HCT116 (cell line): Measurements from ENCODE around the gene PXDN. TPM values are rescaled to one million over a fixed set of nuclear protein-coding genes. Genes with fewer than 3 reads are reported as not detected.

Experiments used
- ATAC-seq: fragments of 200-7000 bp; cut with Tn5 transposase; 2 replicates; pipeline ENCODE4 v1.9.1; 2020; ENCODE audit warnings: mild to moderate bottlenecking, moderate library complexity
- Bru-seq: library from RNA; stranded (reverse); fragments of 400-500 nt; gene quantifications from one replicate; lab custom pipeline; 2021; lab: Mats Ljungman, UMichigan
- BruChase-seq, 2 experiments: library from RNA; stranded (reverse); fragments of 400-500 nt; gene quantifications; one replicate each; lab custom pipeline; 2021; lab: Mats Ljungman, UMichigan
- BruUV-seq: library from RNA; stranded (reverse); fragments of 400-500 nt; replicated peaks from 2 replicates; lab custom pipeline; 2021; lab: Mats Ljungman, UMichigan
- CTCF ChIA-PET: fragments of 300-600 bp; sonication (Branson Sonifier 250); formaldehyde crosslinking; loops from one replicate; lab custom pipeline; 2021; ENCODE audit warnings: antibody characterized with exemption; lab: Charles Lee
- POLR2A ChIA-PET: fragments of 300-600, 350-600 bp; sonication (Branson Sonifier 250); formaldehyde crosslinking; loops from one replicate; lab custom pipeline; 2021; ENCODE audit warnings: antibody characterized with exemption; lab: Charles Lee
- RAD21 ChIA-PET, 2 experiments: fragments of 300-600 bp; sonication (Branson Sonifier 250); formaldehyde crosslinking; loops; one replicate each; lab custom pipeline; 2023; ENCODE audit warnings: low total read pairs in 2 of 2; ENCODE audit not compliant: uncharacterized antibody in 2 of 2, unreplicated experiment in 2 of 2, low non-redundant PET in 1 of 2; lab: Charles Lee
- DNase-seq: peaks from one replicate; pipeline ENCODE4 v3.0.0-alpha.2; 2010; ENCODE audit warnings: low read depth, low spot score
- H2AFZ ChIP-seq: fragments of 200-600 bp; shearing (Covaris generic), sonication (generic); 2 replicates; pipeline ENCODE4 v1.6.1; 2017; ENCODE audit warnings: low read depth, mixed run types, mixed read lengths, antibody characterized with exemption, low read length; ENCODE audit not compliant: poor library complexity, severe bottlenecking
- H3K27ac ChIP-seq: 2 replicates; pipeline ENCODE4 v1.5.1; 2012; ENCODE audit warnings: low read depth, low read length
- H3K27me3 ChIP-seq: fragments of 200-600 bp; sonication (generic); 2 replicates; pipeline ENCODE4 v1.6.1; 2016; ENCODE audit warnings: mixed run types, low read length, mixed read lengths; ENCODE audit not compliant: insufficient read depth
- H3K36me3 ChIP-seq, 2 experiments: fragments of 200-500 bp in 1 of 2; fragments of 200-600 bp in 1 of 2; sonication (Bioruptor generic) in 1 of 2; sonication (generic) in 1 of 2; 2 replicates each; pipeline versions ENCODE4 v1.5.1 to v1.6.1; 2014 to 2016; ENCODE audit warnings: low read length in 2 of 2, inconsistent platforms in 1 of 2, mixed read lengths in 1 of 2, mixed run types in 1 of 2; ENCODE audit not compliant: insufficient read depth in 2 of 2, control insufficient read depth in 1 of 2
- H3K4me1 ChIP-seq, 2 experiments: fragments of 200-600 bp in 1 of 2; sonication (generic) in 1 of 2; 2 replicates each; pipeline versions ENCODE4 v1.5.1 to v1.6.1; 2012 to 2017; ENCODE audit warnings: low read length in 2 of 2, inconsistent platforms in 1 of 2, mild to moderate bottlenecking in 1 of 2, mixed read lengths in 1 of 2, mixed run types in 1 of 2, moderate library complexity in 1 of 2; ENCODE audit not compliant: insufficient read depth in 2 of 2, control insufficient read depth in 1 of 2
- H3K4me2 ChIP-seq: fragments of 200-600 bp; sonication (generic); 2 replicates; pipeline ENCODE4 v1.6.1; 2017; ENCODE audit warnings: mixed run types, low read length, mixed read lengths
- H3K4me3 ChIP-seq, 2 experiments: fragments of 200-600 bp in 1 of 2; sonication (generic) in 1 of 2; replicated peaks in 1 of 2; 2 replicates each; pipeline ENCODE4 v1.5.1; 2011 to 2016; ENCODE audit warnings: low read length in 2 of 2, control low read depth in 1 of 2, low read depth in 1 of 2, mild to moderate bottlenecking in 1 of 2, mixed read lengths in 1 of 2, mixed run types in 1 of 2
- H3K79me2 ChIP-seq: fragments of 200-600 bp; sonication (generic); 2 replicates; pipeline ENCODE4 v1.6.1; 2017; ENCODE audit warnings: mild to moderate bottlenecking, mixed run types, low read length, moderate library complexity, mixed read lengths; ENCODE audit not compliant: insufficient read depth
- H3K9ac ChIP-seq: fragments of 200-600 bp; sonication (generic); 2 replicates; pipeline ENCODE4 v1.6.1; 2016; ENCODE audit warnings: low read length, mixed read lengths
- H3K9me2 ChIP-seq: fragments of 200-600 bp; sonication (generic), shearing (Covaris generic); 2 replicates; pipeline ENCODE4 v1.6.1; 2017; ENCODE audit warnings: mixed run types, mild to moderate bottlenecking, moderate library complexity; ENCODE audit not compliant: insufficient read depth
- H3K9me3 ChIP-seq, 2 experiments: fragments of 200-500 bp in 1 of 2; fragments of 200-600 bp in 1 of 2; sonication (Bioruptor generic) in 1 of 2; sonication (generic) in 1 of 2; 2 replicates each; pipeline ENCODE4 v1.6.1; 2014 to 2017; ENCODE audit warnings: low read length in 2 of 2, mixed read lengths in 2 of 2, inconsistent platforms in 1 of 2, low read depth in 1 of 2, mild to moderate bottlenecking in 1 of 2, mixed run types in 1 of 2, moderate library complexity in 1 of 2; ENCODE audit not compliant: control insufficient read depth in 1 of 2, insufficient read depth in 1 of 2
- H4K20me1 ChIP-seq: fragments of 200-600 bp; sonication (generic), shearing (Covaris generic); 2 replicates; pipeline ENCODE4 v1.6.1; 2017; ENCODE audit warnings: mixed run types, mild to moderate bottlenecking, moderate library complexity; ENCODE audit not compliant: insufficient read depth
- CEBPB ChIP-seq: IDR thresholded peaks from 2 replicates; pipeline ENCODE4 v1.6.1; 2012; ENCODE audit warnings: low read depth
- EGR1 ChIP-seq: IDR thresholded peaks from 2 replicates; pipeline ENCODE4 v1.6.1; 2012; ENCODE audit warnings: low read depth
- ELF1 ChIP-seq: IDR thresholded peaks from 2 replicates; pipeline ENCODE4 v1.6.1; 2012; ENCODE audit warnings: low read depth, borderline replicate concordance
- EZH2 ChIP-seq: fragments of 200-600 bp; sonication (generic); IDR thresholded peaks from 2 replicates; pipeline ENCODE4 v1.6.1; 2017; ENCODE audit warnings: antibody characterized with exemption, mixed run types
- EZH2phosphoT487 ChIP-seq: fragments of 200-600 bp; IDR thresholded peaks from 2 replicates; pipeline ENCODE4 v1.6.1; 2018; ENCODE audit warnings: antibody characterized with exemption, borderline replicate concordance
- FOSL1 ChIP-seq: IDR thresholded peaks from 2 replicates; pipeline ENCODE4 v1.6.1; 2012; ENCODE audit warnings: low read depth
- POLR2A ChIP-seq: IDR thresholded peaks from 2 replicates; pipeline ENCODE4 v1.7.0; 2011; ENCODE audit warnings: borderline replicate concordance; ENCODE audit not compliant: insufficient read depth, insufficient read length; ENCODE audit errors: extremely low read depth
- POLR2AphosphoS5 ChIP-seq: IDR thresholded peaks from 2 replicates; pipeline ENCODE4 v1.6.1; 2011; ENCODE audit warnings: mild to moderate bottlenecking, low read depth, low read length, moderate library complexity
- RAD21 ChIP-seq: IDR thresholded peaks from 2 replicates; pipeline ENCODE4 v1.6.1; 2012; ENCODE audit warnings: low read depth, mild to moderate bottlenecking
- SIN3A ChIP-seq: IDR thresholded peaks from 2 replicates; pipeline ENCODE4 v1.6.1; 2012; ENCODE audit warnings: low read depth
- SP1 ChIP-seq: IDR thresholded peaks from 2 replicates; pipeline ENCODE4 v1.6.1; 2012; ENCODE audit warnings: low read depth
- SRF ChIP-seq: IDR thresholded peaks from 2 replicates; pipeline ENCODE4 v1.6.1; 2012; ENCODE audit warnings: low read depth
- YY1 ChIP-seq: IDR thresholded peaks from 2 replicates; pipeline ENCODE4 v1.6.1; 2011; ENCODE audit warnings: low read length, low read depth, moderate library complexity, mild to moderate bottlenecking; ENCODE audit not compliant: insufficient replicate concordance; ENCODE audit errors: extremely low read depth
- ZFX ChIP-seq: fragments of 450-650 bp; IDR thresholded peaks from 2 replicates; pipeline ENCODE4 v1.6.1; 2017
- intact Hi-C: fragments of 100-400 bp; cut with micrococcal nuclease; formaldehyde crosslinking; loops from 2 replicates; pipeline ENCODE4 v1.10.0; 2022
- long read RNA-seq: library from polyadenylated mRNA; unstranded; transcript quantifications from one replicate; pipeline ENCODE4 v2.0.0, GENCODE V29; 2021; ENCODE audit not compliant: unreplicated experiment
- polyA plus RNA-seq: library from polyadenylated mRNA; unstranded; fragments of >200 nt; gene quantifications from 2 replicates; pipeline ENCODE4 v1.2.1, GENCODE V29; 2012; ENCODE audit warnings: missing spikeins
- total RNA-seq: library from RNA; stranded (reverse); gene quantifications from one replicate; pipeline ENCODE4 v1.2.1, GENCODE V29; 2021; ENCODE audit not compliant: unreplicated experiment
- TF ChIP-seq, protein P1 (sequence below), 3 experiments: fragments of 200-600 bp in 1 of 3; sonication (generic) in 1 of 3; IDR thresholded peaks in 2 of 3; conservative IDR thresholded peaks in 1 of 3; 2 replicates each; pipeline ENCODE4 v1.5.1; 2012 to 2017; ENCODE audit warnings: low read depth in 2 of 3, low read length in 2 of 3, antibody characterized with exemption in 1 of 3, borderline replicate concordance in 1 of 3, control low read depth in 1 of 3, mild to moderate bottlenecking in 1 of 3, mixed read lengths in 1 of 3, mixed run types in 1 of 3, moderate library complexity in 1 of 3; ENCODE audit not compliant: insufficient read depth in 1 of 3
- TF ChIP-seq, protein P2 (sequence below): IDR thresholded peaks from 2 replicates; pipeline ENCODE4 v1.6.1; 2012

Gene PXDN, protein sequence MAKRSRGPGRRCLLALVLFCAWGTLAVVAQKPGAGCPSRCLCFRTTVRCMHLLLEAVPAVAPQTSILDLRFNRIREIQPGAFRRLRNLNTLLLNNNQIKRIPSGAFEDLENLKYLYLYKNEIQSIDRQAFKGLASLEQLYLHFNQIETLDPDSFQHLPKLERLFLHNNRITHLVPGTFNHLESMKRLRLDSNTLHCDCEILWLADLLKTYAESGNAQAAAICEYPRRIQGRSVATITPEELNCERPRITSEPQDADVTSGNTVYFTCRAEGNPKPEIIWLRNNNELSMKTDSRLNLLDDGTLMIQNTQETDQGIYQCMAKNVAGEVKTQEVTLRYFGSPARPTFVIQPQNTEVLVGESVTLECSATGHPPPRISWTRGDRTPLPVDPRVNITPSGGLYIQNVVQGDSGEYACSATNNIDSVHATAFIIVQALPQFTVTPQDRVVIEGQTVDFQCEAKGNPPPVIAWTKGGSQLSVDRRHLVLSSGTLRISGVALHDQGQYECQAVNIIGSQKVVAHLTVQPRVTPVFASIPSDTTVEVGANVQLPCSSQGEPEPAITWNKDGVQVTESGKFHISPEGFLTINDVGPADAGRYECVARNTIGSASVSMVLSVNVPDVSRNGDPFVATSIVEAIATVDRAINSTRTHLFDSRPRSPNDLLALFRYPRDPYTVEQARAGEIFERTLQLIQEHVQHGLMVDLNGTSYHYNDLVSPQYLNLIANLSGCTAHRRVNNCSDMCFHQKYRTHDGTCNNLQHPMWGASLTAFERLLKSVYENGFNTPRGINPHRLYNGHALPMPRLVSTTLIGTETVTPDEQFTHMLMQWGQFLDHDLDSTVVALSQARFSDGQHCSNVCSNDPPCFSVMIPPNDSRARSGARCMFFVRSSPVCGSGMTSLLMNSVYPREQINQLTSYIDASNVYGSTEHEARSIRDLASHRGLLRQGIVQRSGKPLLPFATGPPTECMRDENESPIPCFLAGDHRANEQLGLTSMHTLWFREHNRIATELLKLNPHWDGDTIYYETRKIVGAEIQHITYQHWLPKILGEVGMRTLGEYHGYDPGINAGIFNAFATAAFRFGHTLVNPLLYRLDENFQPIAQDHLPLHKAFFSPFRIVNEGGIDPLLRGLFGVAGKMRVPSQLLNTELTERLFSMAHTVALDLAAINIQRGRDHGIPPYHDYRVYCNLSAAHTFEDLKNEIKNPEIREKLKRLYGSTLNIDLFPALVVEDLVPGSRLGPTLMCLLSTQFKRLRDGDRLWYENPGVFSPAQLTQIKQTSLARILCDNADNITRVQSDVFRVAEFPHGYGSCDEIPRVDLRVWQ (N-terminal part only)
- total RNA-seq (10.7 TPM), Bru-seq, nascent RNA (percentile 35 among the genes with signal in this experiment), BruChase-seq, experiment 1, labeled RNA remaining after a 6-hour chase (percentile 39 among the genes with signal in this experiment), BruChase-seq, experiment 2, labeled RNA remaining after a 2-hour chase (percentile 37 among the genes with signal in this experiment)
- polyA plus RNA-seq = 5.1 and 6.4 TPM in 2 replicates
- long read RNA-seq, full-length matches to known transcripts = 1 of 21 reads
- long read RNA-seq, partial matches to known transcripts = 16 of 21 reads
- long read RNA-seq, other reads (novel, unspliced or antisense) = 4 of 21 reads

DNA sequence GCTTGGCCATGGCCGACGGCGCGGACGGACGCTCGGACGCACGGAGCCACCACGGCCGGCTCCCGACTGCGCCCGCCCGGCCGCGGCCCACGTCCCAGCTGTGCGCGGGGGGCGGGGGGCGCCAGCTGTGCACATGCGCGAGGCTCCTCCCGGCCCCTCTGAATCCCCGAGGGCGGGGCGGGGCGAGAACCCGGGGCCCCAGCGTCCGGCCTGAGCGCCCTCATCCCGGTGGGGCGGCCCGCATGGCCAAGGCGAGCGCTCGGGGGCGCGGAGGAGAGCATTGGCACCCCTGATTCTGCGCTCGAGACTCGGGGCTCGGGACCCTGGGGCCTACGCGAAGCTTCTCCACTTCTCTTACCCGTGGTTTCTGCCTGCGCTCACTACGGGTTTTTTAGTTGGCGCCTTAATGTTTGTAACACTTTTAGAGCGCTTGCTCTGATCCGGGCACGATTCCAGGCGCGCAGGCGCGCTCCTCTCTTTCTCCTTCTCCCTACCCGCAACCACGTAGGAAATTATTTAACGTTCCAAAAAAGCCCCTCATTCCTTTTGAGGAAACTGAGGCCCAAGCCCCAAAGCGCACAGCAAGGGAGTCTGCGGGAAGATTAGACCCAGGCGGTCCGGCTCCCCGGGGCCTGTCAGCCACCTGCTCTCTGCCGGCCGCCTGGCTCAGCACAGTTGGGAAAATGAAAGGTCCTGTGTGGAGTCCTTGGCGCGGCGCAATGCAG is at the start of gene PXDN:
Gene PXDN (minus strand): TSS at position 70 of the 725 bp plus-strand sequence. CDS start 60 bp downstream, at position 10.
- peak within 1 kb of the TSS; percentile 62 for H3K4me2 ChIP-seq
- peak within 1 kb of the TSS; percentile 43 to 44 for H3K4me3 ChIP-seq
- peaks cover 3% of the 10 kb centered on the region; the same call in 1 of the 2 replicates for H3K27me3 ChIP-seq
- no peaks in the 10 kb centered on the region for H3K36me3 ChIP-seq
- ATAC-seq (peak; percentile 60), DNase-seq (no peak)
- POLR2A ChIA-PET = no interaction called here
- peak within 1 kb of the TSS; percentile 43; the same call in 1 of the 2 replicates for H3K27ac ChIP-seq
- BruUV-seq = no TSS peak
- H3K79me2 ChIP-seq = no peaks in the 10 kb centered on the region
- H3K9ac ChIP-seq = no peak within 1 kb of the TSS
- RAD21 ChIA-PET = no interaction called here
- TF ChIP-seq SRF (no peak), CEBPB (no peak), ELF1 (no peak), EZH2 (no peak), ZFX (no peak), SP1 (no peak), POLR2AphosphoS5 (no peak), EGR1 (no peak), POLR2A (no peak), YY1 (no peak), SIN3A (no peak), EZH2phosphoT487 (no peak), FOSL1 (no peak), RAD21 (no peak)
- TF ChIP-seq, protein P1, sequence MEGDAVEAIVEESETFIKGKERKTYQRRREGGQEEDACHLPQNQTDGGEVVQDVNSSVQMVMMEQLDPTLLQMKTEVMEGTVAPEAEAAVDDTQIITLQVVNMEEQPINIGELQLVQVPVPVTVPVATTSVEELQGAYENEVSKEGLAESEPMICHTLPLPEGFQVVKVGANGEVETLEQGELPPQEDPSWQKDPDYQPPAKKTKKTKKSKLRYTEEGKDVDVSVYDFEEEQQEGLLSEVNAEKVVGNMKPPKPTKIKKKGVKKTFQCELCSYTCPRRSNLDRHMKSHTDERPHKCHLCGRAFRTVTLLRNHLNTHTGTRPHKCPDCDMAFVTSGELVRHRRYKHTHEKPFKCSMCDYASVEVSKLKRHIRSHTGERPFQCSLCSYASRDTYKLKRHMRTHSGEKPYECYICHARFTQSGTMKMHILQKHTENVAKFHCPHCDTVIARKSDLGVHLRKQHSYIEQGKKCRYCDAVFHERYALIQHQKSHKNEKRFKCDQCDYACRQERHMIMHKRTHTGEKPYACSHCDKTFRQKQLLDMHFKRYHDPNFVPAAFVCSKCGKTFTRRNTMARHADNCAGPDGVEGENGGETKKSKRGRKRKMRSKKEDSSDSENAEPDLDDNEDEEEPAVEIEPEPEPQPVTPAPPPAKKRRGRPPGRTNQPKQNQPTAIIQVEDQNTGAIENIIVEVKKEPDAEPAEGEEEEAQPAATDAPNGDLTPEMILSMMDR (IDR thresholded peaks at IDR 0.05 in 2 of 3, conservative IDR thresholded peaks at IDR 0.05 in 1 of 3; ENCODE audit: borderline replicate concordance in 1 of 3, insufficient read depth in 1 of 3, low read depth in 2 of 3, low read length in 2 of 3) = no peak
- TF ChIP-seq, protein P2, sequence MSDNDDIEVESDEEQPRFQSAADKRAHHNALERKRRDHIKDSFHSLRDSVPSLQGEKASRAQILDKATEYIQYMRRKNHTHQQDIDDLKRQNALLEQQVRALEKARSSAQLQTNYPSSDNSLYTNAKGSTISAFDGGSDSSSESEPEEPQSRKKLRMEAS = no peak
- H3K9me2 ChIP-seq = no peaks in the 10 kb centered on the region
- intact Hi-C loops = no loop called here
- peaks cover 0 to 2% of the 10 kb centered on the region in 2 experiments; a peak in 1 of 4 replicates for H3K4me1 ChIP-seq
- no peaks in the 10 kb centered on the region for H3K9me3 ChIP-seq
- H4K20me1 ChIP-seq = no peaks in the 10 kb centered on the region
- CTCF ChIA-PET = no interaction called here
- H2AFZ ChIP-seq = no peak within 1 kb of the TSS
